BJ (cell line): Measurements from ENCODE around the gene SETD9. TPM values are rescaled to one million over a fixed set of nuclear protein-coding genes. Genes with fewer than 3 reads are reported as not detected.

Experiments used
- CTCF ChIA-PET: fragments of 350-600 bp; formaldehyde crosslinking; extraction: SDS; loops from one replicate; lab custom pipeline; 2021; ENCODE audit warnings: antibody characterized with exemption, inconsistent platforms; lab: Yijun Ruan, JAX
- POLR2A ChIA-PET: fragments of 300-600 bp; sonication (Branson Sonifier 250); formaldehyde crosslinking; extraction: SDS; loops from one replicate; lab custom pipeline; 2021; ENCODE audit warnings: antibody characterized with exemption; lab: Charles Lee
- DNase-seq: peaks from one replicate; pipeline ENCODE4 v3.0.0-alpha.2; 2011; ENCODE audit warnings: low read depth
- H3K27me3 ChIP-seq: 2 replicates; pipeline ENCODE4 v1.6.0; 2011; ENCODE audit warnings: low read length; ENCODE audit not compliant: control insufficient read depth, insufficient read depth
- H3K36me3 ChIP-seq: 2 replicates; pipeline ENCODE4 v1.5.1; 2011; ENCODE audit warnings: low read length; ENCODE audit not compliant: control insufficient read depth, insufficient read depth
- H3K4me3 ChIP-seq: 2 replicates; pipeline ENCODE4 v1.5.1; 2011; ENCODE audit warnings: low read depth, mild to moderate bottlenecking, control low read depth, low read length
- CTCF ChIP-seq: IDR thresholded peaks from 2 replicates; pipeline ENCODE4 v1.5.1; 2011; ENCODE audit warnings: low read depth, mild to moderate bottlenecking, control low read depth, inconsistent platforms, low read length, moderate library complexity; ENCODE audit not compliant: insufficient read depth
- polyA plus RNA-seq: library from polyadenylated mRNA; depleted of rRNA; stranded (reverse); fragments of >200 nt; gene quantifications from 2 replicates; pipeline ENCODE4 v1.2.3, GENCODE V29; 2011

Gene SETD9
- polyA plus RNA-seq, 1 experiment = 2.8 TPM

- no peak overlapping the region for H3K4me3 ChIP-seq
- ChIA-PET POLR2A (no interaction called here), CTCF (interaction anchor here (0.7 to 1.2 kb wide), 2 partner anchors 15 to 319 kb away, joined by 3 read pairs; no protein-coding TSS in a partner anchor)
- no peaks in the 10 kb centered on the region for H3K27me3 ChIP-seq
- no peak for TF ChIP-seq CTCF
- H3K36me3 ChIP-seq = peaks cover 2% of the 10 kb centered on the region
- DNase-seq = no peak
These were observed 36.3 kb upstream of the SETD9 start for GRCh38 chr5:56873056-56873455.

GRCh38 chr5:56876327-56876726 lies 33.1 kb upstream of the SETD9 start:
- Histone ChIP-seq H3K4me3 (no peak overlapping the region), H3K36me3 (peaks cover 2% of the 10 kb centered on the region), H3K27me3 (no peaks in the 10 kb centered on the region)
- ChIA-PET POLR2A (no interaction called here), CTCF (no interaction called here)
- no peak for TF ChIP-seq CTCF
- no peak for DNase-seq

GRCh38 chr5:56881571-56881970 lies 27.8 kb upstream of the SETD9 start:
- POLR2A ChIA-PET = no interaction called here
- Histone ChIP-seq H3K27me3 (no peaks in the 10 kb centered on the region), H3K36me3 (peaks cover 8% of the 10 kb centered on the region), H3K4me3 (no peak overlapping the region)
- DNase-seq = no peak
- CTCF ChIA-PET = no interaction called here
- no peak for TF ChIP-seq CTCF

- Histone ChIP-seq H3K36me3 (peaks cover 3% of the 10 kb centered on the region; the same call in 1 of the 2 replicates), H3K27me3 (no peaks in the 10 kb centered on the region), H3K4me3 (no peak overlapping the region)
- no peak for TF ChIP-seq CTCF
- no peak for DNase-seq
- ChIA-PET POLR2A (no interaction called here), CTCF (interaction anchor here (0.7 to 1.7 kb wide), 2 partner anchors 46 to 623 kb away, joined by 3 to 6 read pairs; no protein-coding TSS in a partner anchor)
These were observed 16.0 kb upstream of the SETD9 start for GRCh38 chr5:56893251-56893951.

- ChIA-PET POLR2A (no interaction called here), CTCF (interaction anchor here (0.7 to 1.5 kb wide), 2 partner anchors 10 to 242 kb away, joined by 3 to 7 read pairs; no protein-coding TSS in a partner anchor)
- no peak for TF ChIP-seq CTCF
These were observed 12.6 kb upstream of the SETD9 start for GRCh38 chr5:56896763-56897162.

More at GRCh38 chr5:56896763-56897162, 12.6 kb upstream of the SETD9 start:
- Histone ChIP-seq H3K36me3 (peaks cover 3% of the 10 kb centered on the region; the same call in 1 of the 2 replicates), H3K27me3 (no peaks in the 10 kb centered on the region), H3K4me3 (no peak overlapping the region)
- no peak for DNase-seq
